Measurements from ENCODE around the gene TRAF2. TPM values are rescaled to one million over a fixed set of nuclear protein-coding genes. Genes with fewer than 3 reads are reported as not detected.

TRAF2 gene
- total RNA-seq, 4 donors from 2014 or later: 5.0 to 10.8 (median 10.6) TPM

- DNase-seq (ENCODE audit: low spot score in 2 of 2): no peak
- WGBS, 2 donors: 1 to 5% methylated on average over 26 to 44 of the region's 53 CpGs
- Histone ChIP-seq H3K27ac (peak overlapping the region; percentile 74 to 94 (median 86)), H3K9me3 (no peaks in the 10 kb centered on the region), H3K4me3 (peak overlapping the region; percentile 51 to 85 (median 72)), H3K36me3 (peaks cover 0 to 15% (median 0%) of the 10 kb centered on the region in 3 donors), H3K27me3 (peaks cover 3 to 36% of the 10 kb centered on the region in 2 donors), H3K4me1 (peaks cover 0 to 75% (median 29%) of the 10 kb centered on the region in 4 donors)
- TF ChIP-seq CTCF (IDR thresholded peaks at IDR 0.05): no peak
- TF ChIP-seq EP300 (IDR thresholded peaks at IDR 0.05): no peak
- TF ChIP-seq POLR2A (IDR thresholded peaks at IDR 0.05): no peak
These were observed 37.8 kb upstream of the TRAF2 start for GRCh38 chr9:136848393-136849037.

DNA sequence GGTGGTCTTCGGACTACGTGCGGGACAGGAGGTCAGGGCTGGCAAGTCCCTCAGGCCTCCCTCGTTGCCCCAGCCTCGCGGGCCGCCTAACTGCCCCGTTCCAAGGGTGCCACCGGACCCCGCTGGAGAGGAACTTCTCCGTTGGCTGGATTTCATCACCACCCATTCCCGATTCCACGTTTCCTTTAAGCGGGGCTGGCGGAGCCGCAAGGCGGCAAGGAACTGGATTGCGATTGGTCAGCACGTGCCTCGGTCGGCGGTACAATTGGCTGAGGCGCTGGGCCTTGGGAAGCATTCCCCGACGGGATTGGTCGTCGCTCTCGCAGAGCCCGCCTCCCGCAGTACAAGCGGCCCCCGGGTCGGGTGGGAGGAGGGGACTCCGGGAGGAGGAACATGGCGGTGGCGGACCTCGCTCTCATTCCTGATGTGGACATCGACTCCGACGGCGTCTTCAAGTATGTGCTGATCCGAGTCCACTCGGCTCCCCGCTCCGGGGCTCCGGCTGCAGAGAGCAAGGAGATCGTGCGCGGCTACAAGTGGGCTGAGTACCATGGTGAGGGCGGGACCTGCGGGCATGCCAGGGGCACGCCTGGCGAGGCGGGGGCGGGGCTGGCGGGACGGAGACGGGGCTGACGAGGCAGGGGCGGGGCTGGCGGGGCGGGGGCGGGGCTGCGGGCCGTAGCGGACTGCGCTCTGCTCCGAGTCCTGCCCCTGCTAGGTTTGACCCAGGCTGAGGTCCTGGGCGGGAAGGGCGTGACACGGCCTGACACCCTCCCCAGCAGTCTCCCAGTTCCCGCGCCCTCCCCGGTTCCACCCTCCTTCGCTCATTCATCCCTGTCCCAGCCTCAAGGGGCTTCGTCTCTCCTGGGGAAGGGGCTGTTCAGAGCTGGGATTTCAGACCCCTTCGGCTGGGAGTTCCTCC is 37.0 kb upstream of the TRAF2 start, which contains the start of gene PHPT1:
TSS of gene PHPT1 (plus strand) at position 372 of the 922 bp plus-strand sequence. CDS start at position 394, 22 bp downstream.
- TF ChIP-seq POLR2A (IDR thresholded peaks at IDR 0.05) (peak; percentile 55 to 84), EP300 (IDR thresholded peaks at IDR 0.05) (peak; percentile 41 to 94), CTCF (IDR thresholded peaks at IDR 0.05) (peak in 2 of 5 experiments; percentile 27 to 63)
- peaks cover 3 to 28% of the 10 kb centered on the region in 2 donors for H3K27me3 ChIP-seq
- H3K4me1 ChIP-seq: peaks cover 0 to 67% (median 21%) of the 10 kb centered on the region in 4 donors
- peak within 1 kb of the TSS; percentile 74 to 94 (median 86) for H3K27ac ChIP-seq
- peaks cover 0 to 17% (median 0%) of the 10 kb centered on the region in 3 donors for H3K36me3 ChIP-seq
- no peaks in the 10 kb centered on the region for H3K9me3 ChIP-seq
- DNase-seq (ENCODE audit: low spot score in 2 of 2): peak; percentile 97
- H3K4me3 ChIP-seq: peak within 1 kb of the TSS; percentile 51 to 85 (median 72)
- 1% methylated on average over 22 to 55 of the region's 77 CpGs for WGBS, 2 donors

DNA sequence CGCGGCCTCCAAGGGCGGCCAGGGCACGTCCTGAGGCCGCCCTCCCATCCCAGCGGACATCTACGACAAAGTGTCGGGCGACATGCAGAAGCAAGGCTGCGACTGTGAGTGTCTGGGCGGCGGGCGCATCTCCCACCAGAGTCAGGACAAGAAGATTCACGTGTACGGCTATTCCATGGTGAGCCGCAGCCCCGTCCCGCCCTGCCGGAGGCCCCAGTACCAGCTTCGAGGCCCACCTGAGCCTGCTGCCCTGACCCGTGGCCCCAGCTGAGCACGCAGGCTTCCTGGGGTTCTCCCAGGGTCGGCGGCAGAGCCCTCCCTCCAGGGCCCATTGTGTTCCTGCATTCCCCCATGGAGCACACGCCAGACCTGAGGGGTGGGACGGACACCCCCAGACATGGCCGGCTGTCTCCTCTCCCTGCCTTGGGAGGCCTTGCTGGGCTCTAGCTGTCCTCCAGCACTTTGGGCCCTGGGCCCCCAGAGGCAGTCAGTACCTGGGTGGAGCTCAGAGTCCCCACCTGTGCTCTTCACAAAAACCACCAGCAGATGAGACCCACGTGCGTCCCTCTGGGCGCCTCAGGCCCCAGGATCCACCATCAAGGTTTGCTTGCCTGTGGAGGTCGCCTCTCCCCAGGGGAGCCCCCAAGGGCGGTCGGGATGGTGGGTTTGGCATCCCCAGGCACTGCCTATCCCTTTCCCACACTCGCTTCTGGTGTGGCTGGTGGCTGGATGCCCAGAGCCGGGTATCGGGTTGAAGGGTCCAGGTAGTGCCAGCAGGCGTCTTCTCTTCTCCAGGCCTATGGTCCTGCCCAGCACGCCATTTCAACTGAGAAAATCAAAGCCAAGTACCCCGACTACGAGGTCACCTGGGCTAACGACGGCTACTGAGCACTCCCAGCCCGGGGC is 36.1 kb upstream of the TRAF2 start:
- peaks cover 0 to 18% (median 0%) of the 10 kb centered on the region in 3 donors for H3K36me3 ChIP-seq
- peaks cover 0 to 63% (median 20%) of the 10 kb centered on the region in 4 donors for H3K4me1 ChIP-seq
- peak overlapping the region; percentile 51 to 85 (median 72) for H3K4me3 ChIP-seq
- peak overlapping the region; percentile 74 to 94 (median 86) for H3K27ac ChIP-seq
- peaks cover 3 to 24% of the 10 kb centered on the region in 2 donors for H3K27me3 ChIP-seq
- no peak for TF ChIP-seq CTCF (IDR thresholded peaks at IDR 0.05)
- TF ChIP-seq POLR2A (IDR thresholded peaks at IDR 0.05): no peak
- TF ChIP-seq EP300 (IDR thresholded peaks at IDR 0.05): no peak
- 60 to 61% methylated on average over 20 to 28 of the region's 43 CpGs for WGBS, 2 donors
- DNase-seq (ENCODE audit: low spot score in 2 of 2): no peak
- H3K9me3 ChIP-seq: no peaks in the 10 kb centered on the region

DNA sequence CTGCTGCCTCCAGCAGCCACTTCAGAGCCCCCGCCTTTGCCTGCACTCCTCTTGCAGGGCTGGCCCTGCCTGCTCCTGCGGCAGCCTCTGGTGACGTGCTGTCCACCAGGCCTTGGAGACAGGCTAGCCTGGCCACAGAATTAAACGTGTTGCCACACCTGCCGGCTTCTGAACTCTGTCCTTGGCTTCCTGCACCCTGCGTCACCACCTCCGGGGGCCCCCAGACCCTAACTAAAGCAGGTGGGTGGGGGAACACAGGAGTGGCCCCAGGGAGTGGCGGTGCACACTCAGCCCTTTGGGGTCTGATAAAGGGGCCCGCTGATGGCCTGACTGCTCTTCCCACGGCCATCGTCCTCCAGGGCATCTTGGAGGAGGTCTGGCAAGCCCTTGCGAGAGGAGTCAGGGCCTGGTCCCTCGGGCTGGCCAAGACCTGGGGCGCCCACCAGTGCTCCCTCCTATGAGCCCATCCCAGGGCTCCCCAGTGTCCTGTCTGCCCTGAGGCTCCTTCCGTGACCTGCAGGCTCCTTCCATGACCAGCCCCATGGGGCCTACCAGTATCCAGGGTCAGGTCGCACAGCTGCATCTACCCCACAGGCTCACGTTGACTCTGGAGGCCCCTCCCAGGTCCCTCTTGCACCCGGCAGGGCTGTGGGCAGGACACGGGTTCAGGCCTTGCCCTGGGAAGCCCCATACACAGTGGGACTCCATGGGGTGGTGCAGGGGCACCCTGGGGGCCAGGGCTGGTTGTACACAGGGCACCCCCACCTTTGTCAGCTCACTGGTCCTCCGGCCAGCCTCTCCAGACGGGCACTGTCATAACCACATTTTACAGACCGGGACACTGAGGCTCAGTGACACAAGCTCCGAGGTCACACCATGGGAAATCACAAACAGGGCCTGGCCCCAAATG is 35.2 kb upstream of the TRAF2 start:
- 71 to 76% methylated on average over 11 to 20 of the region's 23 CpGs for WGBS, 2 donors
- Histone ChIP-seq H3K36me3 (peaks cover 0 to 18% (median 0%) of the 10 kb centered on the region in 3 donors), H3K27ac (peak overlapping the region in 1 of 4 donors; percentile 91), H3K4me3 (no peak overlapping the region), H3K9me3 (no peaks in the 10 kb centered on the region), H3K27me3 (peaks cover 0 to 16% of the 10 kb centered on the region in 2 donors), H3K4me1 (peaks cover 0 to 55% (median 20%) of the 10 kb centered on the region in 4 donors)
- DNase-seq (ENCODE audit: low spot score in 2 of 2): no peak
- TF ChIP-seq CTCF (IDR thresholded peaks at IDR 0.05) (no peak), EP300 (IDR thresholded peaks at IDR 0.05) (no peak), POLR2A (IDR thresholded peaks at IDR 0.05) (no peak)

All from tibial nerve (tissue), 4 donors.